Lower leg skin (tissue), 3 donors: ENCODE measurements around the gene MPL.

Experiments
- CTCF ChIP-seq, 3 donors: fragments of 450-650 bp; IDR thresholded peaks; one replicate each; pipeline ENCODE4 v1.5.1; 2016; ENCODE audit warnings: antibody characterized with exemption in 3 of 3, mild to moderate bottlenecking in 3 of 3, moderate library complexity in 2 of 3
- POLR2A ChIP-seq, 2 donors: fragments of 450-650 bp; IDR thresholded peaks; one replicate each; pipeline ENCODE4 v1.6.1; 2016 to 2017; ENCODE audit warnings: antibody characterized with exemption in 2 of 2, mild to moderate bottlenecking in 1 of 2, moderate library complexity in 1 of 2

GRCh38 chr1:43383449-43383848, 45.8 kb downstream of the MPL start:
- TF ChIP-seq CTCF (IDR thresholded peaks at IDR 0.05) (no peak), POLR2A (IDR thresholded peaks at IDR 0.05) (no peak)
